ENCODE results near the gene STARD8.

The STARD8 gene

GRCh38 chrX:68632491-68632890 is 15.0 kb upstream of the STARD8 start:
- no peak overlapping the region for H3K27ac ChIP-seq
- TF ChIP-seq, protein P1, sequence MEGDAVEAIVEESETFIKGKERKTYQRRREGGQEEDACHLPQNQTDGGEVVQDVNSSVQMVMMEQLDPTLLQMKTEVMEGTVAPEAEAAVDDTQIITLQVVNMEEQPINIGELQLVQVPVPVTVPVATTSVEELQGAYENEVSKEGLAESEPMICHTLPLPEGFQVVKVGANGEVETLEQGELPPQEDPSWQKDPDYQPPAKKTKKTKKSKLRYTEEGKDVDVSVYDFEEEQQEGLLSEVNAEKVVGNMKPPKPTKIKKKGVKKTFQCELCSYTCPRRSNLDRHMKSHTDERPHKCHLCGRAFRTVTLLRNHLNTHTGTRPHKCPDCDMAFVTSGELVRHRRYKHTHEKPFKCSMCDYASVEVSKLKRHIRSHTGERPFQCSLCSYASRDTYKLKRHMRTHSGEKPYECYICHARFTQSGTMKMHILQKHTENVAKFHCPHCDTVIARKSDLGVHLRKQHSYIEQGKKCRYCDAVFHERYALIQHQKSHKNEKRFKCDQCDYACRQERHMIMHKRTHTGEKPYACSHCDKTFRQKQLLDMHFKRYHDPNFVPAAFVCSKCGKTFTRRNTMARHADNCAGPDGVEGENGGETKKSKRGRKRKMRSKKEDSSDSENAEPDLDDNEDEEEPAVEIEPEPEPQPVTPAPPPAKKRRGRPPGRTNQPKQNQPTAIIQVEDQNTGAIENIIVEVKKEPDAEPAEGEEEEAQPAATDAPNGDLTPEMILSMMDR (conservative IDR thresholded peaks at IDR 0.05): no peak
- no peak for TF ChIP-seq ZFX (IDR thresholded peaks at IDR 0.05)

DNA sequence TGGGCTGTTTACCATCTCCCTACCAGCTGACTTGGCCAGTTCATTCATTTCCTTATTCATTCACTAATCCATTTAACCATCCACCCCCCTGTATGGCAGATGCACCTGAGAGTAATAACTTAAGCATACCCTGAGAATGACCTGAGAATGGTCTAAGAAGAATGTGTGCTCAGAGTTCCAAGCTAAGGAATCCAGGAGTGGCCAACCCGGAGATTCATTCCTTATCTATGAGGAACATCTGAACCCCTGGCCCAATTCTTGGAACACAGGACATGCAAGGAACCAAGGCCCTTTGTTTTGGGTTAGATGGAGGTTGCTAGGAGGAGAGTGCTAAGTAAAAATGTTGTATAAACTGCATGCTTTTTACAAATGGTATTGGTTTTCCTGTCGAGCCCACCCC is 13.5 kb upstream of the STARD8 start:
- TF ChIP-seq, protein P1 (conservative IDR thresholded peaks at IDR 0.05): no peak
- no peak for TF ChIP-seq ZFX (IDR thresholded peaks at IDR 0.05)
- H3K27ac ChIP-seq: no peak overlapping the region

- TF ChIP-seq ZFX (IDR thresholded peaks at IDR 0.05): no peak
- TF ChIP-seq, protein P1 (conservative IDR thresholded peaks at IDR 0.05): no peak
- H3K27ac ChIP-seq: no peak overlapping the region
These were observed 12.7 kb upstream of the STARD8 start for GRCh38 chrX:68634649-68635227.

GRCh38 chrX:68640661-68641060 is 6.8 kb upstream of the STARD8 start:
- no peak overlapping the region for H3K27ac ChIP-seq
- TF ChIP-seq, protein P1 (conservative IDR thresholded peaks at IDR 0.05): no peak
- TF ChIP-seq ZFX (IDR thresholded peaks at IDR 0.05): no peak

GRCh38 chrX:68644861-68645260 is 2.6 kb upstream of the STARD8 start:
- H3K27ac ChIP-seq: no peak overlapping the region
- no peak for TF ChIP-seq ZFX (IDR thresholded peaks at IDR 0.05)
- TF ChIP-seq, protein P1 (conservative IDR thresholded peaks at IDR 0.05): no peak

- TF ChIP-seq, protein P1 (conservative IDR thresholded peaks at IDR 0.05): no peak
- TF ChIP-seq ZFX (IDR thresholded peaks at IDR 0.05): no peak
These were observed 1.0 kb upstream of the STARD8 start for GRCh38 chrX:68646421-68646820.

GRCh38 chrX:68648960-68649359 is 1.5 kb downstream of the STARD8 start:
- TF ChIP-seq, protein P1 (conservative IDR thresholded peaks at IDR 0.05): no peak
- no peak for TF ChIP-seq ZFX (IDR thresholded peaks at IDR 0.05)
- no peak overlapping the region for H3K27ac ChIP-seq

More at GRCh38 chrX:68646421-68646820, 1.0 kb upstream of the STARD8 start:
- H3K27ac ChIP-seq: no peak overlapping the region
